SW480 (cell line): ENCODE data around the gene GCAT.
A peak's percentile ranks its signal among the peaks of the same experiment; 100 is the strongest.
"Not testable (repeated sequence)": the region's sequence is repeated elsewhere in the genome, so short reads cannot be mapped to it uniquely, and the experiment has no call there.

Experiments
- DNase-seq: peaks from one replicate; pipeline ENCODE4 v3.0.0-alpha.2; 2016; ENCODE audit warnings: low spot score

Gene GCAT

DNA sequence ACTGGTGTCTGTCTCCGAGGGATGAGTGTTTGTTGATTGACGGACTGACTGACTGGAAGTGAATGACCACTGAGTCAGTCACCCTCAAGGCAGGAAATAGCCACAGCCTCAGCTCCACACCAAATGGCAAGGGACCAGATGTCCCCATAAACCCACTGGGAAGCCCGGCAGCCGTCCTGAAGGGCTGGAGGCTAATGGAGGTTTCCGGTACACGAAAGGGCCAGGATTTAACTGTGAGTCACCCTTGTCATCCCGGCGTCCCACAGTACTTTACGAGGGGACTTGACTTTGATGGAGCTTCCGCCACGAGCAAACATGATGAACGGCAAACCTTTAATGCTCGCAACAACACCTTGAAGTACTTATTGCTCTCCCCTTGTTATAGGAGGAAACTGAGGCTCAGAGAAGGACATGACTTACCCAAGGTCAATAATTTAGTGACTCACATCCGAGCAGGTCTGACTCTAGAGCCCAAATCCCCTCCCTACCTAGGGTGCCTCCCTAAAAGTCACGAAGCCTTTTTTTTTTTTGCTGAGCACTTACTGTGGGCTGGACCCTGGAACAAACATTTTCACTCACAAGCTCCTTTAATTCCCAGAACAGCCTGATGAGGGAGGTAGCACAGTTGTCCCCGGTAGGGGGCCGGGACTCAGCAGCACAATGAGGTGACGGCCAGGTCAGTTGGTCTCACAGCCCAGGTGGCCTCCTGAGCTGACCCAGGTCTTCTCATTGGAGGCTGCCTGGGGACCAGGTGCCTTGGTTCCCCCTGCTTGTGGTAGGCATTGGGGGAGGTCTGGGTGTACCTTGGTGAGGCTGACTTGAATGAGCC, 25.2 kb upstream of the GCAT start:
- DNase-seq, result peak; percentile 84

DNA sequence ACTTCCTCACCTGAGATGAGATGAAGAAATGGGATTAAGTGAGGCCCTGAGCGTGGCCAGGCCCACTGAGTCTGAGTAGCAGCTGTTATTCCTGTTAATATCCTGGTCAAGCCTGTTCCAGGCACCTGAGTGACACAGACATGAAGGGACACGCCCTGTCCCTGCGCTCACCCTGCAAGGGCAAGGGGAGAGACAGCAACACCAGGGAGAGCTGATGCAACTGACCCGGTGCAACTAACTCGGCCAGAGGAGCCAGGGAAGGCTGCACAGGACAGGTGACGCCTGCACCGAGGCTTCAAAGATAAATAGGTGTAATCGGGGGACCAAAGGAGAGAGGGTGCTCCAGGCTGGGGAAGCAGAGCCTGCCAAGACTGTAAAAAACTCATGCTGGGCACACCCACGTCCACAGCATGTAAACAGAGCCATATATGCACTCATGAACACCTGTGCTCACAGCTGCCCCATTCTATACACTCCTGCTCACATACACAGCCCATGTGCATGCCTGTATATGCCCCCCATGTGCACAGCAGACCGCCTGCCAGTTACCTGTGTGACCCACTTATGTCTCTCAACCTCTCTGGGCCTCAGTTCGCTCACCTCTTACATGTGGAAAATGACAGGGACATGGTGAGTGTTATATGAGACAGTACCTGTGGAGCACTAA, 22.8 kb upstream of the GCAT start:
- DNase-seq, result peak; percentile 67

DNA sequence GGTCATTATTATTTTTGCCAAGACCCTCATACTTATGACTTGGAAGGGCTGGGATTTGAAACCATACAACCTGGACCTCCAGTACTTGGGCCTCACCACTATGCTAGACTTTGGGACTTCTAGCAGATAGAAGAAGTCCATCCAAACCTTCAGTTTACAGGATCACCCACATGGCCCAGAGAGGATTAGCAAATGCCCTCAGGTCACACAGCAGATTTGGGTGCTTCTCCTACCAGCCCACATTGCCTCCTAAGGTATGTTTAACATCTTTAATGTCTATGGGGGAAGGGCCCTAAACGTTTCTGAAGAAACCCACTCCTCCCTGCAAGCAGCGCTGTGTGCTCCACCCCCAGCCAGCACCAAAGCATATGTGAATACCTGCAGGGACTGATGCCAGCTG, 17.5 kb upstream of the GCAT start:
- no peak for DNase-seq

GRCh38 chr22:37792494-37792893, 15.2 kb upstream of the GCAT start:
- no peak for DNase-seq

GRCh38 chr22:37794376-37794775, 13.4 kb upstream of the GCAT start:
- DNase-seq, result no peak

DNA sequence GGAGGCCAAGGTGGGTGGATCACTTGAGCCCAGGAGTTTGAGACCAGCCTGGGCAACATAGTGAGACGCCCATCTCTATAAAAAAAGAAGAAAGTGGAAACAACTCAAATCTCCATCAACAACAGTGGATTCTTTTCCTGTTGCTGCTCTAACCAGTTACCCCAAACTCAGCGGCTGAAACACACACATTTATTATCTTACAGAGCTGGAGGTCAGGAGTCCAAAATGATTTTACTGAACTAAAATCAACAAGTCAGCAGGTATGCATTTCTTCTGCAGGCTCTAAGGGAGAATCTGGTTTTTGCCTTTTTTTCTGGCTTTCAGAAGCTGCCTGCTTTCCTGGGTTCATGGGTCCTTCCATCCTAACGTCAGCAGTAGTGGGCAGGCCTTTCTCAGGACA, 11.7 kb upstream of the GCAT start:
- DNase-seq, result no peak

DNA sequence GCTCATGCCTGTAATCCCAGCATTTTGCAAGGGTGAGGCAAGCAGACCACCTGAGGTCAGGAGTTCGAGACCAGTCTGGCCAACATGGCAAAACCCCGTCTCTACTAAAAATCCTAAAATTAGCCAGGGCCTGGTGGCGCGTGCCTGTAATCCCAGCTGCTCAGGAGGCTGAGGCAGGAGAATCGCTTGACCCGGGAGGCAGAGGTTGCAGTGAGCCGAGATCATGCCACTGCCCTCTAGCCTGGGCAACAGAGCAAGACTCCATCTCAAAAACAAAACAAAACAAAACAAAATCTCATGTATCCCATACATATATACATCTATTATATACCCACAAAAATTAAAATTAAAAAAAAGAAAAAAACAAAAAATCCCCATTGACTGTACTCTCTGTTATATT, 10.5 kb upstream of the GCAT start:
- DNase-seq, result not testable (repeated sequence)

GRCh38 chr22:37797874-37798500, 9.7 kb upstream of the GCAT start:
- DNase-seq, result no peak

GRCh38 chr22:37799979-37800378, 7.8 kb upstream of the GCAT start:
- DNase-seq, result not testable (repeated sequence)

DNA sequence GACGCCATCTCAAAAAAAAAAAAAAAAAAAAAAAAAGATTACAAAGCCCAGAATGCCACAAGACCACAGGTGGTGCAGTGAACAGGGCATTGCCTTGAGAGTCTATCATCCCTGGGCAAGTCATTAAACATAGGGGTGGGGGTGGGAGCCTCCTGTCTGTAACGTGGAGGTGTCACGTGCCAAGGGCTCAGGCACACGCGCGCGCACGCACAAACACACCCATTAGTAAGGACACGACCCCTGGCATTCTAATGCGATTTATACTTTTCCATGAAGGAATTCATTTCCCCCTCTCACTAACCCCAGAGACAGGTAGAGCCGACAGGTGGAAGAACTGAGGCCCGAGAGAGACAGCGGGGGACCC, 5.8 kb upstream of the GCAT start:
- DNase-seq, result peak; percentile 70

DNA sequence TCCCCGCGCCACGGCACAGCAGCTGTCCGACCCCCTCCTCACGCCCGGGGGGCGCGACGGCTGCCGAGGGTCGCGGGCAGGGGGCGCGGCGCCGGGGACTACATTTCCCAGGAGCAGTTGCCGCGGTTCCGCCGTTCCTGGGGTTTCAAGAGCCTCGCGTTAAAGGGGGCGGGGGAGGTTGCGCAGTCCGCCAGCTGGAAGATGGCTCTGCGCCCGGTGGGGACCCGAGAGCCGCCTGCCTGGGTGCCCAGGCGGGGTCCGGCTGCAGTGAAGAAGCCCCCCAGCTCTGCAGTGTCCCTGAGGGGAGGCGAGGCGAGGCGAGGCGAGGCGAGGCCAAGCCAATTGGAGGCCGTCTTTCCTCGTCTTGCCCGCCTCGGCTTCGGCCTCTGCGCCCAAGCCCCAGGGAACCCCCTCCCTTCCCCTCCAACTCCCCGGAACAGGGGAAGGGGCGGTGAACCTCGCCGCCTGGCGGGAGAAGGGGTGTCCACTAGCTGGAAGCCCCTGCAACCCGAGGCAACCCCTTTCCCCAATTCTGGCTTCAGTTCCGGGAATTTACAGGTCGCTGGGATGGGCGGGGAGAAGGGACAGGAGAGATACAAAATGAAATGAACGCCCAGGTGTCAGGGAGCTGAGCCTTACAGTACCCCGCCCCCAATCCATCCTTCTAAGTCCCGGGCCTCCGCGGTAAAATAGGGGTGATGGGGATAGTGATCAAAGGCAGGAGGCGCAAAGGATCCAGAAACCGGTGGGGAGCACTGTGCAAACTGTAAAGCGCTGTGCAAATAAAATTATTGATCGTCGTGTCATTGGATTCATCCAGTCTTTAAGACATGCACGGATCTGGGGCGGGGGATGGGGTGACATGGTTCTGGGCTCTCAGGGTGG, 5.2 kb upstream of the GCAT start:
- DNase-seq, result peak; percentile 66

GRCh38 chr22:37803195-37803638, 4.5 kb upstream of the GCAT start:
- DNase-seq, result no peak

- no peak for DNase-seq
These were observed 3.9 kb upstream of the GCAT start for GRCh38 chr22:37803639-37804351.

- no peak for DNase-seq
These were observed 3.3 kb upstream of the GCAT start for GRCh38 chr22:37804352-37804880.

- DNase-seq, result peak; percentile 82
These were observed 2.6 kb upstream of the GCAT start for GRCh38 chr22:37804881-37805809.

DNA sequence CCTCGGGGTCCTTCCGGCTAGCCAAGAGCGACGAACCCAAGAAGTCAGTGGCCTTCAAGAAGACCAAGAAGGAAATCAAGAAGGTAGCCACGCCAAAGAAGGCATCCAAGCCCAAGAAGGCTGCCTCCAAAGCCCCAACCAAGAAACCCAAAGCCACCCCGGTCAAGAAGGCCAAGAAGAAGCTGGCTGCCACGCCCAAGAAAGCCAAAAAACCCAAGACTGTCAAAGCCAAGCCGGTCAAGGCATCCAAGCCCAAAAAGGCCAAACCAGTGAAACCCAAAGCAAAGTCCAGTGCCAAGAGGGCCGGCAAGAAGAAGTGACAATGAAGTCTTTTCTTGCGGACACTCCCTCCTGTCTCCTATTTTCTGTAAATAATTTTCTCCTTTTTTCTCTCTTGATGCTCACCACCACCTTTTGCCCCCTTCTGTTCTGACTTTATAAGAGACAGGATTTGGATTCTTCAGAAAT, 1.9 kb upstream of the GCAT start:
- DNase-seq, result no peak

DNA sequence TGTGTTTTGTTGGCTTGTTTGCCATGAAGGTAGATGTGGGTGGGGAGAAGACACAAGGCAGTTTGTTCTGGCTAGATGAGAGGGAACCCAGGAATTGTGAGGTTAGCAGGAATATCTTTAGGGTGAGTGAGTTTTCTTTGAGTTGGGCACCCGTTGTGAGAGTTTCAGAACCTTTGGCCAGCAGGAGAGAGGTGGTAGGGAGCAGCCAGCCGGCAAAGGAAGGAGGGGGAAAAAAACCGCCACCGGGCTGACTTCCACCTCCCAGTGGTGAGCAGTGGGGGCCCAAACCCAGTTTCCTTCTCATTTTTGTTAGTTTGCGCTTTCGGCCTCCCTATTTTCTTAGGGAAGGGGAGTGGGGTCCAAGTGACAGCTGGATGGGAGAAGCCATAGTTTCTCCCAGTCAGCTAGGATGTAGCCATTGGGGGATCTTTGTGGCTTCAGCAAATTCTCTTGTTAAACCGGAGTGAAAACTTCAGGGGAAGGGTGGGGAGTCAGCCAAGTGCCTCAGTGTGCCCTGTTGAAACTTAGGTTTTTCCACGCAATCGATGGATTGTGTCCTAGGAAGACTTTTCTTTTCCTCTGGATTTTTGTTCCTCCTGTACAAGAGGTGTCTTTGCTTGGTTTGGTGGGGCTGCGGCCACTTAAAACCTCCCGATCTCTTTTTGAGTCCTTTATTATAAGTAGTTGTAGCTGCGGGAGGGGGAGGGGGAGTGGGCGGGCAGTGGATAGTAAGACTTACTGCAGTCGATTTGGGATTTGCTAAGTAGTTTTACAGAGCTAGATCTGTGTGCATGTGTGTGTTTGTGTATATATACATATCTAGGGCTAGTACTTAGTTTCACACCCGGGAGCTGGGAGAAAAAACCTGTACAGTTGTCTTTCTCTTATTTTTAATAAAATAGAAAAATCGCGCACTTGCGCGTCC, 1.1 kb upstream of the GCAT start:
- no peak for DNase-seq

GRCh38 chr22:37808294-37808657, 542 bp downstream of the GCAT start:
- DNase-seq, result peak; percentile 10
